HepG2 (cell line): ENCODE data around the gene SGF29. TPM values are rescaled to one million over a fixed set of nuclear protein-coding genes. Genes with fewer than 3 reads are reported as not detected.

ENCODE experiments used
- DNMT1 ChIP-seq: sonication (generic); formaldehyde crosslinking; IDR thresholded peaks from 2 replicates; pipeline ENCODE4 v1.5.1; 2020; ENCODE audit warnings: mild to moderate bottlenecking, missing genetic modification reagents
- HIC2 ChIP-seq: sonication (generic); formaldehyde crosslinking; IDR thresholded peaks from 2 replicates; pipeline ENCODE4 v1.9.0; 2022; ENCODE audit warnings: low read depth, missing genetic modification reagents
- MZF1 ChIP-seq: sonication (generic); formaldehyde crosslinking; IDR thresholded peaks from 2 replicates; pipeline ENCODE4 v1.8.1; 2023; ENCODE audit warnings: mild to moderate bottlenecking, missing genetic modification reagents, borderline replicate concordance
- SAP130 ChIP-seq: IDR thresholded peaks from 2 replicates; pipeline ENCODE4 v1.6.1; 2016; ENCODE audit warnings: low read depth
- SETDB1 ChIP-seq: sonication (generic); formaldehyde crosslinking; IDR thresholded peaks from 2 replicates; pipeline ENCODE4 v1.5.1; 2020; ENCODE audit warnings: missing genetic modification reagents, mild to moderate bottlenecking, borderline replicate concordance
- SMAD3 ChIP-seq: sonication (generic); formaldehyde crosslinking; IDR thresholded peaks from 2 replicates; pipeline ENCODE4 v1.4.0; 2020; ENCODE audit warnings: missing genetic modification reagents
- SMARCC2 ChIP-seq: fragments of 450-650 bp; IDR thresholded peaks from 2 replicates; pipeline ENCODE4 v1.6.1; 2017; ENCODE audit warnings: antibody characterized with exemption, mild to moderate bottlenecking
- SP2 ChIP-seq: sonication (generic); formaldehyde crosslinking; IDR thresholded peaks from 2 replicates; pipeline ENCODE4 v1.5.1; 2020; ENCODE audit warnings: mild to moderate bottlenecking, missing genetic modification reagents
- STAT5B ChIP-seq: sonication (generic); formaldehyde crosslinking; IDR thresholded peaks from 2 replicates; pipeline ENCODE4 v1.4.0; 2020; ENCODE audit warnings: missing genetic modification reagents
- WIZ ChIP-seq: sonication (generic); formaldehyde crosslinking; IDR thresholded peaks from 2 replicates; pipeline ENCODE4 v1.5.1; 2020; ENCODE audit warnings: mild to moderate bottlenecking, missing genetic modification reagents
- ZC3H4 ChIP-seq: sonication (generic); formaldehyde crosslinking; IDR thresholded peaks from 2 replicates; pipeline ENCODE4 v1.4.0; 2020; ENCODE audit warnings: missing genetic modification reagents, borderline replicate concordance
- ZFP36L2 ChIP-seq: sonication (generic); formaldehyde crosslinking; IDR thresholded peaks from 2 replicates; pipeline ENCODE4 v1.4.0; 2020; ENCODE audit warnings: missing genetic modification reagents
- ZFX ChIP-seq: sonication (generic); formaldehyde crosslinking; IDR thresholded peaks from 2 replicates; pipeline ENCODE4 v1.4.0; 2020; ENCODE audit warnings: mild to moderate bottlenecking, low read depth, missing genetic modification reagents, moderate library complexity
- ZMYM2 ChIP-seq: sonication (generic); formaldehyde crosslinking; IDR thresholded peaks from 2 replicates; pipeline ENCODE4 v1.8.0; 2022; ENCODE audit warnings: mild to moderate bottlenecking, missing genetic modification reagents
- ZNF10 ChIP-seq: sonication (generic); formaldehyde crosslinking; IDR thresholded peaks from 2 replicates; pipeline ENCODE4 v1.4.0; 2020; ENCODE audit warnings: mild to moderate bottlenecking, low read depth, missing genetic modification reagents, borderline replicate concordance
- ZNF101 ChIP-seq: sonication (generic); formaldehyde crosslinking; IDR thresholded peaks from 2 replicates; pipeline ENCODE4 v1.4.0; 2020; ENCODE audit warnings: mild to moderate bottlenecking, low read depth, missing genetic modification reagents, borderline replicate concordance
- ZNF142 ChIP-seq: sonication (generic); formaldehyde crosslinking; IDR thresholded peaks from 2 replicates; pipeline ENCODE4 v1.4.0; 2020; ENCODE audit warnings: missing genetic modification reagents
- ZNF234 ChIP-seq: sonication (generic); formaldehyde crosslinking; conservative IDR thresholded peaks from 2 replicates; pipeline ENCODE4 v1.5.1; 2020; ENCODE audit warnings: mild to moderate bottlenecking, missing genetic modification reagents
- ZNF292 ChIP-seq: sonication (generic); formaldehyde crosslinking; IDR thresholded peaks from 2 replicates; pipeline ENCODE4 v1.8.1; 2022; ENCODE audit warnings: mild to moderate bottlenecking, low read depth, missing genetic modification reagents, borderline replicate concordance
- ZNF337 ChIP-seq: sonication (generic); formaldehyde crosslinking; IDR thresholded peaks from 2 replicates; pipeline ENCODE4 v1.5.1; 2020; ENCODE audit warnings: missing genetic modification reagents, low read depth, mild to moderate bottlenecking, borderline replicate concordance
- ZNF367 ChIP-seq: sonication (generic); formaldehyde crosslinking; IDR thresholded peaks from 2 replicates; pipeline ENCODE4 v1.4.0; 2020; ENCODE audit warnings: missing genetic modification reagents, borderline replicate concordance
- ZSCAN21 ChIP-seq: sonication (generic); formaldehyde crosslinking; IDR thresholded peaks from 2 replicates; pipeline ENCODE4 v1.8.0; 2022; ENCODE audit warnings: mild to moderate bottlenecking, missing genetic modification reagents, moderate library complexity, borderline replicate concordance
- ZSCAN29 ChIP-seq: sonication (generic); formaldehyde crosslinking; conservative IDR thresholded peaks from 2 replicates; pipeline ENCODE4 v1.4.0; 2020; ENCODE audit warnings: mild to moderate bottlenecking, missing genetic modification reagents
- polyA plus RNA-seq, 8 experiments: library from polyadenylated mRNA; depleted of rRNA in 3 of 8; stranded (reverse) in 7 of 8; unstranded in 1 of 8; fragments of >200 nt; fragmentation: Illumina TruSeq in 4 of 8; extraction: Trizol in 4 of 8; gene quantifications; 2 replicates each; pipeline versions ENCODE4 v1.2.1 to v1.2.3, GENCODE V29; 2011 to 2016; ENCODE audit warnings: low read depth in 4 of 8, missing spikeins in 1 of 8, mixed read lengths in 1 of 8; ENCODE audit not compliant: insufficient read depth in 1 of 8
- total RNA-seq, 5 experiments: library from RNA; depleted of rRNA; stranded (reverse); fragments of >200 nt; fragmentation: Illumina TruSeq; extraction: Trizol; gene quantifications; 2 replicates each; pipeline ENCODE4 v1.2.3, GENCODE V29; 2016; ENCODE audit warnings: low read depth in 1 of 5

Gene SGF29
- total and polyA plus RNA-seq, 2 of the 13 experiments (the other 11 are each of a cell fraction or from before 2014, with no cell fraction given) = 5.0 to 29.4 TPM

- TF ChIP-seq ZC3H4 (CRISPR knock-in tag) (no peak), WIZ (CRISPR knock-in tag) (no peak), ZMYM2 (CRISPR knock-in tag) (no peak), SETDB1 (CRISPR knock-in tag) (no peak), SAP130 (CRISPR knock-in tag) (peak; percentile 57), ZNF292 (peak; percentile 19; the same call in 1 of the 2 replicates), ZFP36L2 (CRISPR knock-in tag) (no peak), ZFX (CRISPR knock-in tag) (peak; percentile 62), ZNF10 (CRISPR knock-in tag) (no peak), ZSCAN21 (CRISPR knock-in tag) (0 out of 2 replicates have a peak, but pooled peaks have one; percentile 55), ZNF142 (peak; percentile 15; the same call in 1 of the 2 replicates), SP2 (CRISPR knock-in tag) (peak; percentile 12; the same call in 1 of the 2 replicates), SMAD3 (CRISPR knock-in tag) (no peak), ZNF337 (CRISPR knock-in tag) (no peak), ZNF367 (CRISPR knock-in tag) (no peak), ZNF101 (CRISPR knock-in tag) (no peak), SMARCC2 (no peak), ZSCAN29 (CRISPR knock-in tag) (no peak), HIC2 (CRISPR knock-in tag) (no peak), STAT5B (CRISPR knock-in tag) (no peak), DNMT1 (CRISPR knock-in tag) (no peak), ZNF234 (CRISPR knock-in tag) (peak; percentile 64; the same call in 1 of the 2 replicates), MZF1 (CRISPR knock-in tag) (no peak)
Observed at GRCh38 chr16:28511801-28512789, 41.6 kb upstream of the SGF29 start (continued).
